GM21390 (cell line): Measurements from ENCODE around the gene DENND4C.
"Not testable (repeated sequence)": the region's sequence is repeated elsewhere in the genome, so short reads cannot be mapped to it uniquely, and the experiment has no call there.

ENCODE experiments used
- ATAC-seq: cut with Tn5 transposase; IDR thresholded peaks from one replicate; pipeline ENCODE4 v1.9.1; 2021; ENCODE audit not compliant: unreplicated experiment

DENND4C gene

DNA sequence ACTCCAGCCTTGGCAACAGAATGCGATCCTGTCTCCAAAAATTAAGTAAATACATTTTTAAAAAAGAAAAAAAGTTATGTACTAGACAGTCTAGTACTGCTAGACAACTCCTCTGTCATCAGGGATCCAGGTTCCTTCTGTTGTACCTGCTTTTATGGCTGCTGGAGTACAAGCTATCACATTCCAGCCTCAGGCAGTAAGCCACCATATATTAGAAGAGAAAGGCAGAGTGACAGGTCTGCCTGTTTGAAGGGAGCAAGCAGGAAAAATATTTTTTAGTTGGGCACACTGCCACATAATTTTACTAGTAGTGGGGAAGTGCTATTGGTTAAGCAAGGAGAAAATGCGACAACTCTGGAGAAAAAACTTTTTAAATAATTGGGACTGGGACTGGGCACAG is 138.6 kb downstream of the DENND4C start:
- ATAC-seq, result no peak

DNA sequence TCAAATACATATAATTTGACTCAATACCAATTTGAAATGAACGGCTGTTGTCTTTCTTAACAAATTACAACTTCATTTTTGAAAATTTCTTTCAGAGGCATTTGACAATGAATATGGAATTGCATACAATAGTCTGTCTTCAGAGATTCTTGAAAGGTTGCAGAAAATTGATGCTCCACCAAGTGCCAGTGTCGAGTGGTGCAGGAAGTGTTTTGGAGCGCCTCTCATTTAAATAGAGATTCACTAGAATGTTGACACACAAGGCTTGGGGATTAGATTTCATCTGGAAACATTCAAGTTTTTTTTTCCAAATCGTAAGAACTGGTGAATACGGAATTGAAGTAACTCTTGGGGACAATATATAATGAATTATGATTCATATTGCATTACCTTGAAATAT is 141.4 kb downstream of the DENND4C start:
- ATAC-seq, result no peak

DNA sequence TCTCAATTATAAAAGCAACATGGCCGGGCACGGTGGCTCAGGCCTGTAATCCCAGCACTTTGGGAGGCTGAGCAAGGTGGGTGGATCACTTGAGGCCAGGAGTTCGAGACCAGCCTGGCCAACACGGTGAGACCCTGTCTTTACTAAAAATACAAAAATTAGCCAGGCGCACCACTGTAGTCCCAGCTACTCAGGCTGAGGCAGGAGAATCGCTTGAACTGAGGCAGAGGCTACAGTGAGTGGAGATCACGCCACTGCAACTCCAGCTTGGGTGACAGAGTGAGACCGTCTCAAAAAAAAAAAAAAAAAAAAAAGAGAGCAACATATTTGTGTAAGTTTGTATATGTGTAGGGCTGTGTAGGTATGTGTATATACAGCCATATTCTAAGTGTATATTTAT is 142.1 kb downstream of the DENND4C start:
- ATAC-seq, result no peak

DNA sequence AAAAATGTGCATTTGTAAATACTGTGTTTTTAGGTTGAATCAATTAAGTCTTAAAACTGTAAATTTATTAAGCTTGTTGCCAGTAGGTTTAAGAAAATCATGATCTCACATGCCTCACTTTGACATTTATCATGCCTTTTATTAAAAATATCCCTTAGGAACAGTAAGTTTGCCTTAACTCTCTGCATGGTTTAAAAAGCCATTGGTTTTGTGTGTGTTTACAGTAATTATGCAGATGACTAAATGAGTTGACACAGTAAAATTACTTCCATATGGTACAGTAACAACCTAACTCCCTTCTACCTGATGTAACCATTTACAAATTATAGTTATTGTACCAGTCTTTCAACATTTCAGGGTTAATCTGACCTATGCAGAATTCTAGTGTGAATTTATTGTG is 143.0 kb downstream of the DENND4C start:
- ATAC-seq, result no peak

DNA sequence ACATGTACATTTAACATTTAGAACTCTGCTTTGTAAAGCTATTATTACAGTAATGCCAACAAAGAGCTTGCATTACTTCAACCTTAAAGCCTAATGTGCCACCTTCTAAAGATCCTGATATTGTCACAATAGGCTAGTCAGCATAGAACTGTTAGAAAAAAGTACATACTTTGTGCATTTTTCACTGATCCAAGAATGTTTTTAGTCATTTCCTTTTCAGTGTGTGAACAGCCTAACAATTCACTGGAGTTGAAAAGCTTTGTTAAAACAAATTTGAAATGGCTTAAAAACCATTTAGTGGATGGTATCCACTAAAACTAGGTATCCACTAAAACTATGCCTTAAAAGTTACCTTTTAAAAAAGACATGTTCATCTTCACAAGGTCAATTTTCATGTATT is 145.0 kb downstream of the DENND4C start:
- ATAC-seq, result no peak

DNA sequence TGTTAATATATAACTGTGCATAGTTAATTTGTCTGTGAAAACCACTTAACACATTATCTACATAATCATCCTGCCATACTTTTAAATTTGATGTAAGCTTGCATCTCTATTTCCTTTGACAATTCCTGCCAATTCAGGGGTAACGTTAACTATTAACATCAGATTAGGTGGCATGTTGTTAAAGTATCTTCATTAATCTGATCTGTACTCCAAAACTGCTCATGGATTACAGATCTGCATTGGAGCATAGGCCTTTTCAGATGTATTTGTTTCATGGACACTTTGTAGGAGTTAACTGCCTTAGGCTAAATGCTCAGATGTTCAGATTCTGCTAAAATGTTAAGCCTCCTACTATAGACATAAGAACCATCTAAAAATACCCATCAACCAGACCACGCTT is 146.4 kb downstream of the DENND4C start:
- no peak for ATAC-seq

DNA sequence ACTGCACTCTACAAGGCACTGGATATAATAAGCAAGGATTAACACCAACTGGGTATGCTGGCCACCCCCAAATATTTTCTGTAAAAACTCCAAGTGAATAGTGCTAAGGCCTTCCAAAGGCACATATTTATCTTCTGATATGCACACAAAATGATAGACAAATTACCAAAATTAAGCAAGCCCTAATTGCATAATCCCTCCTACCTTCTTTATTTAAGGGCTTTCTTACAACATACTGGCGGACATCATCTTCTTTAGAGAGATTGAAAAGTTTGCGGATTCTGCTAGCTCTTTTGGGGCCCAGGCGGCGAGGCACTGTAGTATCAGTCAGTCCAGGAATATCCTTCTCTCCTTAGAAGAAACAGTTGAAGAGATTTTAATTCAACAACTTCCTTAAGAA is 147.7 kb downstream of the DENND4C start:
- ATAC-seq, result no peak

DNA sequence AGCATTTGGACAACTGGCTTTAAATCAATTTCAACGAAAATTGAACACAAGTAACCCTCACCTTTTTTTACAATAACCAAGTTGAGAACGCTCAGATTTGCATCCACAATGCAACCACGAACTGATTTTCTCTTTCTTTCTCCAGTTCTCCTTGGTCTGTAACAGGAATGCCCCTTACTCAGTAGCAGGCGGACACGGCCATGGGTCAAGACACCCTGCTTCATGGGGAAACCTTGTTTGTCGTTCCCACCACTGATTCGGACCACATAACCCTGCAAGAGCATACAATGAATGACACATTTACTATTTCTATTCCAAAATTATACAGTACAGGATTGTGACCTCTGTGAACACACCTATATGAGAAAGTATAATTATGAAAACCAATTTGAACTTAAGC is 148.2 kb downstream of the DENND4C start:
- ATAC-seq, result no peak

DNA sequence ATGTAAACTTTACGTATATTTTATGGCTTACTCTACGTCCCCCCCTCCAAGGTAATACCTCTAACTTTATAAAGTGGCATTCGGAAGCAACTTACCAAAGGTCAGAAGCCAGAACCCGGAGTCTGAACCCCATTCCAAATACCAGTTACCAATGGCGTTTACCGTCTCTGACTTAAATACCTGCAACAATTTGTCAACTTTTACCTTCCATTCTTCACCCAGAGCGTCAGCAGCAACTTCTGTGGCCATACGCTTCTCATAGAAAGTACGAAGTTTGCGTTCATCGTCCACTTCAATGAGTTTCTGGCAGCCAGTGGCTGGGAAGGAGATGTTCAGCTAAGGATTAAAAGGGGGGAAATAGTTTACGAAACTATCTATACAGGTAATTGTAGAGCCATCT is 148.8 kb downstream of the DENND4C start:
- no peak for ATAC-seq

DNA sequence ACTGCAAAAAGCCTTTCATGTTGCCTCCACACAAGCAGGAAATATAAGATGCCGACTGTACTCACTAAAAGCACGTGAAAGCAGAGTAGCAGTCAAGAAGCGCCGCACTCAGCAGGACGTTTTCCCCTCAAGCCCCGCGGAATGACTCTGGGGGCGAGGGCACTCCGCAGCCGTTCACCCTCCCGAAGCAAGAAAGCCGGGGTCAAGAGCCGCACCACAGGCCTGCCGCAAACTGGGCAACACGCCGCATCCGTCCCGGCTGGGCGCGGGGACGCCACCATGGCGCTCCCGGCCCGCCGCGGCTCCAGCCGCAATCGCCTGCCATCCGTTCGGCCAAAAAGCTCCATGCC is 149.2 kb downstream of the DENND4C start:
- ATAC-seq, result peak; percentile 32

DNA sequence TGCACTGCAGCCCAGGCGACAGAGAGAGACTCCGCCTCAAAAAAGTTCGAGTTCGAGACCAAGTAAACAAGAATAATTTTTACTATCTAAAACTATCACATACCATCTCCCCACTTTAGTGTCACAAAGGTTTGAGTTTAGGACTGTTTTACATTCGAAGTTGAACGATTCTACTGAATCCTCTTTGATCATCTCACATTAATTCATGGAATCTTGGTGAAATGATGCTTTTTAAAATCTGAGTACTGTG is 150.3 kb downstream of the DENND4C start:
- no peak for ATAC-seq

DNA sequence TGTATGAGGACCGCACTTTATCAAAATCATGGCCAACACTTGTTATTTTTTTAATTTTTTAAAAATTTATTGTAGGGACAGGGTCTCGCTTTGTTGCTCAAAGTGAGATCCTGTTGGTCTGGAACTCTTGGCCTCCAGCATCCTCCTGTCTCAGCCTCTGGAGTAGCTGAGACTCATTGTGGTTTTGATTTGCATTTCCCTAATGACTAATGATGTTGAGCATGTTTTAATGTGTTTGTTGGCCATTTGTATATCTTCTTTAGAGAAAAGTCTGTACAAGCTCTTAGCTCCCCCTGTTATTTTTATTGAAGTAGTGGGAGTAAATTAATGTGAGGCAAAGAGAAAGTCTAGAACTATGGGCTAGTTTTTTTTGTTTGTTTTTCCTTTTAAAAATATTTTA is 151.2 kb downstream of the DENND4C start:
- ATAC-seq, result no peak

DNA sequence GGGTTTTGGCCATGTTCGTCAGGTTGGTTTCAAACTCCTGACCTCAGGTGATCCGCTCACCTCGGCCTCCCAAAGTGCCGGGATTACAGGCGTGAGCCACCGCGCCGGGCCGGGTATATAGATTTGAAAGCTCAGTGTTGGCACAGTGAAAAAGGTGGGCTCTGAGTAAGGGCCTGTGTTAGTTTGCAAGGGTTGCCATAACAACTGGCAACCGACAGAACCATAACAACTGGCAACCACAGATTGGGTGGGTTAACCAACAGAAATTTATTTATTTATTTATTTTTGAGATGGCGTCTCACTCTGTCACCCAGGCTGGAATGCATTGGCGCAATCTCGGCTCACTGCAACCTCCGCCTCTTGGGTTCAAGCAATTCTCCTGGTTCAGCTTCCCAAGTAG is 154.7 kb downstream of the DENND4C start:
- not testable (repeated sequence) for ATAC-seq

DNA sequence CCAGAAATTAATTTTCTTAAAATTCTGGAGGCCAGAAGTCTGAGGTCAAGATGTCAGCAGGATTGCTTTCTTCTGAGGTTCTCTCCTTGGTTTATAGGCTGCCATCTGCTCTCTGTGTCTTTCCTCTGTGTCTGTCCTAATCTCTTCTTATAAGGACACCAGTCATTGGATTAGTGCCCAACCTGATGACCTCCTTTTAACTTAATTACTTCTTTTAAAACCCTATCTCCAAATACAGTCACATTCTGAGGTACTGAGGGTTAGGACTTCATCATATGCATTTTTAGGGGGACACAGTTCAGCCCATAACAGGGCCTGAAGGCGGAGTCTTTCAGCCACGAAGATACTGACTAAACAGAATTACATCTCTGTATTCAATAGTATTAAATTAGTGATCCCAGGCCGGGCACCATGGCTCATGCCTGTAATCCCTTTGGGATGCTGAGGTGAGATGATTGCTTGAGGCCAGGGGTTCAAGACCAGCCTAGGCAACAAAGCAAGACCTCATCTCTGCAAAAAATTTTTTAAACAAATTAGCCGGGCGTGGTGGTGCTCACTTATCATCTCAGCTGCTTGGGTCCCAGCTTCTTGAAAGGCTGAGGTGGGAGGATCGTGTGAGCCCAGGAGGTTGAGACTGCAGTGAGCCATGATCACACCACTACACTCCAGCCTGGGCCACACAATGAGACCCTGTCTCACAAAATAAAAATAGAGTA is 155.5 kb downstream of the DENND4C start:
- no peak for ATAC-seq

DNA sequence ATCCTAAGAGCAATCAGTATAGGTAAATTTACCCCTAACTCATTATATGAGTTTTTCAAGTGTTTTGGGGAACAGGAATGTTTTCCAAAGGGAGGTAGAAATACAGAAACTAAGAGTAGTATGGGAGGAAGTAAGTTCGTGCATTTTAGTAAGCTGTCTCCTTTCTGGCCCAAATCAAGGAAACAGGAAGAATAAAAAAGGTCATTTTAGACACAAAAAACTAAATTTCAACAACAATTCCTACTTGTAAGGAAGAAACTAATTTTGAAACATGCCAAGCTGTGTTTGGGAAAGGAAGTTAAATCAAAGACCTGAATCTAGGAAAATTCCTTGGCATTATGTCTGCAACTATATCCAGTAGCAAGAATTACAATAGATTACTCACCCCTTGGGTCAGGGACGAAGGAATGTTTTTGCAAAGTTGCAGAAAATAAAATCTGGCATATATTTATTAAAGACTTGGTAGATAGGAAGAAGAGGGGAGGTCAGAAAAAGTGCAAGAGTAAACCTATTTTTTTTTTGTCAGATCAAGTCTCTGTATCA is 156.1 kb downstream of the DENND4C start:
- no peak for ATAC-seq

DNA sequence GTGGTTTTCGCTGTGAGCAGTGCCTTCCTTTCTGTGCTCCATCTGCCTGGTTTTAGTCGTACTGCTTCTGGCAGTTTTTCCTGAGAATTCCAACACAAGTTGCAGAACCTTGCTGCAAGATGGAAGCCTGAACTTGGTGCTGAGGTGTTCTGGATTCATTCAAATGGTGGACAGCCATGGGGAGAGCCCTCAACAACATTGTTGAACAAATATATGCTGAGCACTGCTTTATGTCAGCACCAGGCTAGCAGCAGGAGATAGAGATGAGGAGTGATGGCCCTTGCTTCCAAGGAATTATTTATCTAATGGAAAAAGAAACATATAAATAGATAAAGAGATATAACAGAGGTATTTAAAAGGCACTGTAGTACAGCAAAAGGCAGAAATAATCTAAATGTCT is 156.8 kb downstream of the DENND4C start:
- ATAC-seq, result no peak

DNA sequence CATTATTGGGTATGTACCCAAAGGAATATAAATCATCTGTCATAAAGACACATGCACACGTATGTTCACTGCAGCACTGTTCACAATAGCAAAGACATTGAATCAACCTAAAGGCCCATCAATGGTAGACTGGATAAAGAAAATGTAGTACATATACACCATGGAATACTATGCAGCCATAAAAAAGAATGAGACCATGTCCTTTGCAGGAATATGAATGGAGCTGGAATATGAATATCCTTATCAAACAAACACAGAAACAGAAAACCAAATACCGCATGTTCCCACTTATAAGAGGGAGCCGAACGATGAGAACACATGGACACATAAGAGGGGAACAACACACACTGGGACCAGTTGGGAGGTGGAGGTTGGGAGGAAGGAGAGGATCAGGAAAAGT is 159.0 kb downstream of the DENND4C start:
- not testable (repeated sequence) for ATAC-seq

DNA sequence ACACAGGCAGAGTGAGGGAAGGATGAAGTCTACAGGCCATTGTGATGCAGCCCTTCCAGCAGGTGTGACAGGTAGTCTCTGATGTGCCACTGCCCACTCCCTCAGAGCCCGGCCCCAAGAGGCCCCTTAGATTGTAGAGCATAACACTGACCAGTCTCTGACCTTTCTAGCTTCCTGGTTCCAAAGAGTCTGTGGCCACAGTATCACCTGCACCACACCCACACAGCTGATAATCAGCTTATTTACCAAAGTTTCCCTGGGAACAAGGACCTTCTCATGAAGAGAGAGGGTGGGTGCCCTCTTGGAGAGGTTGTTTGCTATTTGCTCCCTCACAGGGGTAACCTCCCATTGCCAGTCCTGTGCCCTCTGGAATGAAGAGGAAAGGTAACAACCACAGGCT is 167.4 kb downstream of the DENND4C start:
- no peak for ATAC-seq

DNA sequence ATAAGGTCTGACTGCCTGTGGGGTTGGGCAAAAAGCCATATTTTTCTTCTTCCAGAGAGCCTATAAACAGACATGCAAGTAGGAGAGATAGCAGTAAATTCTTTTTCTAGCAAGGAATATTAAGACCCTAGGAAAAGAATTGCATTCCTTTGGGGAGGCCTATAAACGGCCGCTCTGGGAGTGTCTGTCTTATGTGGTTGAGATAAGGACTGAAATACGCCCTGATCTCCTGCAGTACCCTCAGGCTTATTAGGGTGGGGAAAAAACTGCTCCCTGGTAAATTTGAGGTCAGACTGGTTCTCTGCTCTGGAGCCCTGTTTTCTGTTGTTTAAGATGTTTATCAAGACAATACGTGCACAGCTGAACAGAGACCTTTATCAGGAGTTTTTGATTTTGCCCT is 172.7 kb downstream of the DENND4C start:
- ATAC-seq, result not testable (repeated sequence)

DNA sequence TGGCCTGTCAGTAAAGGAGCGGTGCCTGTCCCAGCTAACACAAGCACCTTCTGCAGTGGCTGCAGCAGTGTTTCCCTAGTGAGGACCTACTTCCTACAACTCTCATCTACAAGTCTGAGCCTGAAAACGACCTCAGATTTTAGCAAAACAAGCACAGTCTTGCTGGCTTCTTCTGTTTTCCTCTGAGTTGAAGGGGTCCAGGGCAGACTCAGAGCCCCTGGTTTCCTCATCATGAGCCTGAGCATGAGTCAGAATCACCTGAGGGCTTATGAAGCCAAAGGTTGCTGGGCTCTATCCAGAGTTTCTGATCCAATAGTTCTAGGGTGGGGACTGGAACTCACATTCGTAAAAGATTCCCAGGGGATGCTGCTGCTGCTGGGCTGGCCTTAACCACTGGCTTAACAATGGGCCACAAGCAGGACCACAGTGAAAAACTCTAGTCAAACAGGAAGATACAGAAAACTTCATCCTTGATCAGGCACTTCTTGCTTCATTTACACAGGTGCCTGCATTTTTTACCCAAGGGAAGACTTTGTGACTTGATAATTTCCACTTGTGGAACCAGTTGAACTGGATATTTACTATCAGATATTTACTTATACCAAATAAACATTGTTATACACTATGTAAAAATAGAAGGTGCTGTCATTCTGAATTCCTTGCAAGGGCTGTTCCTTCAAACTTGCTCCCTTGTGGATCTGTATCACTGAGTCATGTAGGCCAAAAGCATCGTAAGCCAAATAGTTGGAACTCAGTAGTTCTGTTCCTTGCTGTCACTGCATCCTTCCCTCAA is 174.0 kb downstream of the DENND4C start:
- ATAC-seq, result no peak

DNA sequence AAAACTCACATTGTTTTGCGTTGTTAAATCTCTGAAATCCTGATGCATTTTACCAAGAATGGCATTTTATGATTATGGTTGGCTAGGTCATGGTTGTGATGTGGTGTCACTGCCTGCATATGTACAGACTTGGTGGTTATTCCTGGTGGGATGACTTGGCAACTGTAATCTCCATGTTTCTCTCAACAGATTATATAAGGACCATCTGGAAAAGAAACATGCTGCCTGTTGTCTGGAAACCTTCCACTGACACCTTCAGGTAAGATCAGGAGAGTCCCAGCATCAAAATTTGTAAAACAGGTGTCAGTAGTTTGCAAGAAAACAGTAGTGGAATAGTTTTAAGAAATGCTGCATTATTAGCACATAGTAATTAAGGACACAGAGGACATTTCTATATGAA is 175.3 kb downstream of the DENND4C start:
- no peak for ATAC-seq

DNA sequence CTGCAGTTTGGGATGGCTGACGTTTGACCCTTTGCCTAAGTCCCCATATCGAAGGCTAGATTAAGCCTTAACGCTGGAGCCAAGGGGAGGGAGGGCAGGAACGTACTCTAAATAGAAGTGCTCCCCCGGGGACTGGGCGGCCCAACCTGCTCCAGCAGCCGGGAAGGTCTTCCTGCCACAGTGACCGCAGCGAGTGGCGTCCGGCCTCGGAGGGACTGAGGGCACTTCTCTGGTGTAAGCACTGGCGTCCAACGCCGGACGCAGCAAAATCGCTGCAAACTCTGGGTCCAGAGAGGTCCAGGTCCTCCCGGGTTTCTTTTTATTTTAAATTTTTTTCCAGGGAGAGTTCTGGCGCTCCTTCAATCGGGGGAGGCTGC is 177.8 kb downstream of the DENND4C start:
- ATAC-seq, result peak; percentile 0
